ENCODE results near the gene ISCA2. TPM values are rescaled to one million over a fixed set of nuclear protein-coding genes. Genes with fewer than 3 reads are reported as not detected.

Gene ISCA2
- total RNA-seq, 1 donor from 2014 or later = 31.4 TPM

DNA sequence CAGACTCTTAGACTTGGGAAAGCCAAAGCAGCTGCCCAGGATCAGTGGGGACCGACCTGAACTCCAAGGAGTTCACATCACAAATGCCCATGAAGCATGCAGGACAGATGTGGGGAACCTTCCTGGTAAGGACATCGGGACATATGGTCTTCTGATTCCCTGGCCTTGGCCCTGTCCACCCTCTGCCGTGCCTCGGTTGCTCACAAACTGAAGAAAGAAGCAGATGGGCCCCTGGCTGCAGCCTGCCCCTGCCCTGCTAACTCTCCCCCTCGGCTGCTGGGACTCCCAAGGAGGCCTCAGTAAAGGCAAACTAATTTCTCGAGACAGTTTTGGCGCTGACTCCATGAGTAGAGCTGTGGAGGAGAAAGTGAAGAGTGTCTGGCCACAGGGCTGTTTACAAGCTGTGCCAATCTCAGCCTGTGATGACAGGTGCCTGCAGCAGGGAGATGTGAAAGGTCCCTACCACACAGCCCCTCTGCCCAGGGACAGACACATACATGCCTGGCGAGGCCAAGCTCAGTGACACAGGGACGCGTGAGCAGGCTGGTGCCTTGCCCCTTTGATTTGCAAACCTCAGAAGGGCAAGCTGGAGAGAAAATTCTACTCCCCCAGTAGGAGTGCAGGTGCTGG lies 48.6 kb downstream of the ISCA2 start:
- no peak for TF ChIP-seq CTCF (IDR thresholded peaks at IDR 0.05; ENCODE audit: unreplicated experiment)
- Mint-ChIP-seq H3K9me3 (ENCODE audit: unreplicated experiment) (no peaks in the 10 kb centered on the region), H3K27ac (ENCODE audit: unreplicated experiment) (no peak overlapping the region), H3K27me3 (ENCODE audit: unreplicated experiment) (peaks cover 3% of the 10 kb centered on the region), H3K36me3 (ENCODE audit: low read depth, unreplicated experiment) (peaks cover 3% of the 10 kb centered on the region), H3K4me1 (ENCODE audit: unreplicated experiment) (peaks cover 9% of the 10 kb centered on the region), H3K4me3 (ENCODE audit: unreplicated experiment) (no peak overlapping the region)
- no peak for DNase-seq (ENCODE audit: low spot score)

DNA sequence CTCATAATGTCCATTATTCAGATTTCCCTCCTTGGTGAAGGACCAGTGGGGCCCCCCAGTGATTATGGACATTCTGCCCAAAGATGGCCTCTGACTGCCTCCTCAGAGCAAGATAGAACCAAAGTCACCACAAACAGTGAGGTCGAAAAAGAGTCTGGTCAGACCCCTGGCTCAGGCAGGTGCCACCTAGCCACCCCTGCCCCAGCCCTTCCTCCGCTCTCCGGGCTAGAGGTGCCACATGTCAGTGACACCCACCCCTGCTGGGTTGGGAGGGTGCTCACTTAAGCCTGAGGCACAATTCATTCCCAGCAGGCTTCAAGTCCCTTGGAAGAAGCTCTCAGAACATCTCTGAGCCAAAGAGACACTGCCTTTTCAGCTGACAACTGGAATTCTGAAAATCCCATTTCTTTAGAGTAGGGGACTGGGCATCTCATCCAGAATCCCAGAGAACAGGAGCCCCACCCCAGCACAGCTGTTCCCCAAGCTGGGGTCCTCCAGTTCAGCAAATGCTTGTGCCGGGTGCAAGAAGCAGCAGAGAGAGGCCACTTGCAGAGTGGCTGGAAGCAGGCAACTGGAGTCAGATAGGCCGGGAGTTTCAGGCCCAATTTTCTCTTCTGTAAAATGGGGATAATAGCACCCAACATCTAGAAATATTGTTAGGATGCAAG lies 50.3 kb downstream of the ISCA2 start:
- no peak for DNase-seq (ENCODE audit: low spot score)
- no peak for TF ChIP-seq CTCF (IDR thresholded peaks at IDR 0.05; ENCODE audit: unreplicated experiment)
- Mint-ChIP-seq H3K27ac (ENCODE audit: unreplicated experiment) (no peak overlapping the region), H3K27me3 (ENCODE audit: unreplicated experiment) (peaks cover 4% of the 10 kb centered on the region), H3K4me1 (ENCODE audit: unreplicated experiment) (peaks cover 6% of the 10 kb centered on the region), H3K36me3 (ENCODE audit: low read depth, unreplicated experiment) (no peaks in the 10 kb centered on the region), H3K4me3 (ENCODE audit: unreplicated experiment) (no peak overlapping the region), H3K9me3 (ENCODE audit: unreplicated experiment) (no peaks in the 10 kb centered on the region)

DNA sequence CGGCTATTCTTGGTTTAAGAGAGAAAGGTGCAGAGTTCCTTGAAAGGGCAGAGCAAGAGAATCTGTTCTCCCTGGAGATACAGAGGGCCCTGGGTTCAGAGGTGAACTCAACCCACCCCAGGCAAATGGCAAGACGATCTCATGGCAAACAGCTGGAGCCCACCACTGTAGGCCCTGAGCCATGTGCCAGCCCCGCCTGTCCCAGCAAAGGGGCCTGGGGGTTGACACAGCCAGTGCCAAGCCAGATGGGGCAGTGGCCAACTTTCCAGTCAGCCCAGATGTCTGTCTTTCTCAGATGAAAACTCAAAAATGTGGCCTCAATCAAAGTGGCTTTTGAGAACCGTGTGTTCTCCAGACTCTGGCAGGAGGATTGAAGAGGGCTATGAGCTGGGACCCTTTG lies 51.8 kb downstream of the ISCA2 start:
- H3K4me1 Mint-ChIP-seq (ENCODE audit: unreplicated experiment) = no peaks in the 10 kb centered on the region
- H3K27ac Mint-ChIP-seq (ENCODE audit: unreplicated experiment) = no peak overlapping the region
- no peak for TF ChIP-seq CTCF (IDR thresholded peaks at IDR 0.05; ENCODE audit: unreplicated experiment)
- DNase-seq (ENCODE audit: low spot score) = no peak
- H3K27me3 Mint-ChIP-seq (ENCODE audit: unreplicated experiment) = peaks cover 7% of the 10 kb centered on the region
- no peaks in the 10 kb centered on the region for H3K9me3 Mint-ChIP-seq (ENCODE audit: unreplicated experiment)
- no peak overlapping the region for H3K4me3 Mint-ChIP-seq (ENCODE audit: unreplicated experiment)
- H3K36me3 Mint-ChIP-seq (ENCODE audit: low read depth, unreplicated experiment) = no peaks in the 10 kb centered on the region

DNA sequence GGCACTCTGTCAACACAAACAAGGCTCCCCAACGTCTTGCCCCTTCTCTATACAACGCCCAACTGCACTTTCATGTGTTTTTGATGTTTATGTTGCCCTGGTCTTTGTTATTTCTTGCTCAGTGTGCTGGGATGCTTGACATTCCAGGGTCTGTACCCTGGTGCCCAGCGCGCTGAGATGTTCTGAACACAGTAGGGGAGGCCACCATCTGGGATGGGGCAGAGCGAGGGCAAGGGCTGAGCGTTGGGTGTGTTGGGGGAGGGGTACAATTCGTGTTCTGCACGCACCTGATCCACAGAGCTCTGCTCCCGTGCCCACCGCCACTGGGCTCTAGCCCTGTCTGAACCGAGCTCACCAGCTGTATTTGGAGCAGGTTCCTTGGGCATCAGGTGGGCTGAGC lies 52.9 kb downstream of the ISCA2 start:
- no peak for DNase-seq (ENCODE audit: low spot score)
- H3K4me3 Mint-ChIP-seq (ENCODE audit: unreplicated experiment) = no peak overlapping the region
- H3K4me1 Mint-ChIP-seq (ENCODE audit: unreplicated experiment) = no peaks in the 10 kb centered on the region
- TF ChIP-seq CTCF (IDR thresholded peaks at IDR 0.05; ENCODE audit: unreplicated experiment) = no peak
- H3K36me3 Mint-ChIP-seq (ENCODE audit: low read depth, unreplicated experiment) = no peaks in the 10 kb centered on the region
- no peaks in the 10 kb centered on the region for H3K9me3 Mint-ChIP-seq (ENCODE audit: unreplicated experiment)
- peaks cover 7% of the 10 kb centered on the region for H3K27me3 Mint-ChIP-seq (ENCODE audit: unreplicated experiment)
- H3K27ac Mint-ChIP-seq (ENCODE audit: unreplicated experiment) = no peak overlapping the region

Other genes starting within 250 kb of the ISCA2 start
- gene ABCD4, start 190.8 kb upstream of the ISCA2 start, total RNA-seq (ENCODE audit: unreplicated experiment) = 151 TPM
- 4.3 TPM for gene VRTN, start 145.3 kb upstream of the ISCA2 start, total RNA-seq (ENCODE audit: unreplicated experiment)
- 1.1 TPM for gene SYNDIG1L, start 67.6 kb upstream of the ISCA2 start, total RNA-seq (ENCODE audit: unreplicated experiment)
- gene NPC2, start 460 bp upstream of the ISCA2 start, total RNA-seq (ENCODE audit: unreplicated experiment) = 246 TPM
- gene LTBP2, start 118.5 kb downstream of the ISCA2 start, total RNA-seq (ENCODE audit: unreplicated experiment) = 1.9 TPM
- gene AREL1, start 219.3 kb downstream of the ISCA2 start, total RNA-seq (ENCODE audit: unreplicated experiment) = 41.6 TPM
- gene FCF1, start 219.4 kb downstream of the ISCA2 start, total RNA-seq (ENCODE audit: unreplicated experiment) = 35.7 TPM

Measured in endothelial cell (in vitro differentiated cells).